ENCODE measurements around the gene NPHP4. TPM values are rescaled to one million over a fixed set of nuclear protein-coding genes. Genes with fewer than 3 reads are reported as not detected.
"Not testable (repeated sequence)": the region's sequence is repeated elsewhere in the genome, so short reads cannot be mapped to it uniquely, and the experiment has no call there.

NPHP4 gene
- total and polyA plus RNA-seq, 4 donors: 1.7 to 5.6 (median 3.5) TPM

DNA sequence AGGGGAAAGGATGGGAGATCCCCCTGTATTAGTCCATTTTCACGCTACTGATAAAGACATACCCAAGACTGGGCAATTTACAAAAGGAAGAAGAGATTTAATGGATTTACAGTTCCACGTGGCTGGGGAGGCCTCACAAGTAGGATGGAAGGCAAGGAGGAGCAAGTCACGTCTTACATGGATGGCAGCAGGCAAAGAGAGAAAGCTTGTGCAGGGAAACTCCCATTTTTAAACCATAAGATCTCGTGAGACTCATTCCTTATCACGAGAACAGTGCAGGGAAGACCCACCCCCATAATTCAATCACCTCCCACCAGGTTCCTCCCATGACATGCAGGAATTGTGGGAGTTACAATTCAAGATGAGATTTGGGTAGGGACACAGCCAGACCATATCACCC, 138.4 kb downstream of the NPHP4 start:
- not testable (repeated sequence) for H3K27me3 ChIP-seq (ENCODE audit: control insufficient read depth in 4 of 4, insufficient read depth in 4 of 4, low read length in 3 of 4); H3K4me1 ChIP-seq (ENCODE audit: control insufficient read depth in 4 of 4, insufficient read depth in 4 of 4, low read length in 3 of 4); H3K9me3 ChIP-seq (ENCODE audit: control insufficient read depth in 4 of 4, low read length in 3 of 4); H3K9ac ChIP-seq (ENCODE audit: low read depth in 1 of 2, low read length in 2 of 2); DNase-seq (ENCODE audit: low spot score); H3K27ac ChIP-seq (ENCODE audit: low read depth in 1 of 2, low read length in 2 of 2); H3K4me3 ChIP-seq (ENCODE audit: low read depth in 1 of 3, low read length in 3 of 3); H3K36me3 ChIP-seq (ENCODE audit: control insufficient read depth in 4 of 4, insufficient read depth in 3 of 4, low read depth in 1 of 4, low read length in 3 of 4)
- WGBS: 74% methylated on average over 5 of the region's 5 CpGs

DNA sequence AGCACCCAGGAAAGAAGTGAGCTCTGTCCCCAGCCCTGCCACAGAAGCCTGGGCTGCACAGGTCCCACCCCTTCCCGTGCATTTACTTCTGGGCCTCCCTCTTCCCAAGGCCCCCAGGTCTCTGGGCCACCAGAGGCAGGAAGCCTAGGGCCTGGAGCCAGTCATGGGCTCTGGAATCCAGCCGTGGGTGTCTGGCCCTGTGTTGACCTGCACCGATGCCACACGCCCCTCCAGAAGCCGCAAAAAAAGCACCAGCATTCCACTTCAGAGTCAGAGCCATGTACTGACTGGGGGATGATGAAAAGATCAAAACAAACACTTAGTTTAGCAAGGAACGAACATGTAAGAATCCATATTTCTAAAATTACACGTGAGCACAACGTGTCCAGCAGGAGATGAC, 141.7 kb downstream of the NPHP4 start:
- H3K4me1 ChIP-seq (ENCODE audit: control insufficient read depth in 4 of 4, insufficient read depth in 4 of 4, low read length in 3 of 4): no peaks in the 10 kb centered on the region
- TF ChIP-seq, protein P1, sequence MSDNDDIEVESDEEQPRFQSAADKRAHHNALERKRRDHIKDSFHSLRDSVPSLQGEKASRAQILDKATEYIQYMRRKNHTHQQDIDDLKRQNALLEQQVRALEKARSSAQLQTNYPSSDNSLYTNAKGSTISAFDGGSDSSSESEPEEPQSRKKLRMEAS (IDR thresholded peaks at IDR 0.05): no peak
- TF ChIP-seq FOXA2 (IDR thresholded peaks at IDR 0.05): no peak
- TF ChIP-seq, protein P2, sequence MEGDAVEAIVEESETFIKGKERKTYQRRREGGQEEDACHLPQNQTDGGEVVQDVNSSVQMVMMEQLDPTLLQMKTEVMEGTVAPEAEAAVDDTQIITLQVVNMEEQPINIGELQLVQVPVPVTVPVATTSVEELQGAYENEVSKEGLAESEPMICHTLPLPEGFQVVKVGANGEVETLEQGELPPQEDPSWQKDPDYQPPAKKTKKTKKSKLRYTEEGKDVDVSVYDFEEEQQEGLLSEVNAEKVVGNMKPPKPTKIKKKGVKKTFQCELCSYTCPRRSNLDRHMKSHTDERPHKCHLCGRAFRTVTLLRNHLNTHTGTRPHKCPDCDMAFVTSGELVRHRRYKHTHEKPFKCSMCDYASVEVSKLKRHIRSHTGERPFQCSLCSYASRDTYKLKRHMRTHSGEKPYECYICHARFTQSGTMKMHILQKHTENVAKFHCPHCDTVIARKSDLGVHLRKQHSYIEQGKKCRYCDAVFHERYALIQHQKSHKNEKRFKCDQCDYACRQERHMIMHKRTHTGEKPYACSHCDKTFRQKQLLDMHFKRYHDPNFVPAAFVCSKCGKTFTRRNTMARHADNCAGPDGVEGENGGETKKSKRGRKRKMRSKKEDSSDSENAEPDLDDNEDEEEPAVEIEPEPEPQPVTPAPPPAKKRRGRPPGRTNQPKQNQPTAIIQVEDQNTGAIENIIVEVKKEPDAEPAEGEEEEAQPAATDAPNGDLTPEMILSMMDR (IDR thresholded peaks at IDR 0.05; ENCODE audit: low read depth, low read length, missing input control): no peak
- no peak for TF ChIP-seq JUND (IDR thresholded peaks at IDR 0.05)
- TF ChIP-seq NR2F2 (IDR thresholded peaks at IDR 0.05): no peak
- TF ChIP-seq TAF1 (conservative IDR thresholded peaks at IDR 0.05): no peak
- TF ChIP-seq RAD21 (IDR thresholded peaks at IDR 0.05): no peak
- no peaks in the 10 kb centered on the region for H3K9me3 ChIP-seq (ENCODE audit: control insufficient read depth in 4 of 4, low read length in 3 of 4)
- no peak overlapping the region for H3K4me3 ChIP-seq (ENCODE audit: low read depth in 1 of 3, low read length in 3 of 3)
- no peaks in the 10 kb centered on the region for H3K27me3 ChIP-seq (ENCODE audit: control insufficient read depth in 4 of 4, insufficient read depth in 4 of 4, low read length in 3 of 4)
- H3K36me3 ChIP-seq (ENCODE audit: control insufficient read depth in 4 of 4, insufficient read depth in 3 of 4, low read depth in 1 of 4, low read length in 3 of 4): no peaks in the 10 kb centered on the region
- H3K9ac ChIP-seq (ENCODE audit: low read depth in 1 of 2, low read length in 2 of 2): no peak overlapping the region
- DNase-seq (ENCODE audit: low spot score): no peak
- WGBS: 67% methylated on average over 8 of the region's 8 CpGs
- H3K27ac ChIP-seq (ENCODE audit: low read depth in 1 of 2, low read length in 2 of 2): no peak overlapping the region

DNA sequence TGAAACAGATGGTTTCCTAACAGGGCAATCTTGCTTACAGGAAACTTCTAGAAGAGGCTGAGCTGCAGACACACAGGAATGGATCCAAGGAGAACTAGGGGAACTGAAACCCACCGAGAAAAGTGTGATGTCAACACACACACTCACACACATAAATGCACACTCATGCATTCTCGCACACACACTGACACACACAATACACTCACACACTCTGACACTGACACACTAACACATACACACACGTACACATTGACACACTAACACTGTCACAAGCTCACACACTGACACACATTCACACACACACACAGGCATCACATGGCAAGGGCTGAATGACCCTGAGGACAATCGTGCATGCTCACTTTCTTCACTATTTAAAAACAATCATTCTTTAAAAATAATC, 142.7 kb downstream of the NPHP4 start:
- no peaks in the 10 kb centered on the region for H3K27me3 ChIP-seq (ENCODE audit: control insufficient read depth in 4 of 4, insufficient read depth in 4 of 4, low read length in 3 of 4)
- WGBS: 69% methylated on average over 4 of the region's 4 CpGs
- TF ChIP-seq, protein P2 (IDR thresholded peaks at IDR 0.05; ENCODE audit: low read depth, low read length, missing input control): no peak
- TF ChIP-seq TAF1 (conservative IDR thresholded peaks at IDR 0.05) (no peak), EGR1 (IDR thresholded peaks at IDR 0.05; ENCODE audit: low read depth in 2 of 2) (no peak), NR2F2 (IDR thresholded peaks at IDR 0.05) (no peak)
- TF ChIP-seq, protein P3, sequence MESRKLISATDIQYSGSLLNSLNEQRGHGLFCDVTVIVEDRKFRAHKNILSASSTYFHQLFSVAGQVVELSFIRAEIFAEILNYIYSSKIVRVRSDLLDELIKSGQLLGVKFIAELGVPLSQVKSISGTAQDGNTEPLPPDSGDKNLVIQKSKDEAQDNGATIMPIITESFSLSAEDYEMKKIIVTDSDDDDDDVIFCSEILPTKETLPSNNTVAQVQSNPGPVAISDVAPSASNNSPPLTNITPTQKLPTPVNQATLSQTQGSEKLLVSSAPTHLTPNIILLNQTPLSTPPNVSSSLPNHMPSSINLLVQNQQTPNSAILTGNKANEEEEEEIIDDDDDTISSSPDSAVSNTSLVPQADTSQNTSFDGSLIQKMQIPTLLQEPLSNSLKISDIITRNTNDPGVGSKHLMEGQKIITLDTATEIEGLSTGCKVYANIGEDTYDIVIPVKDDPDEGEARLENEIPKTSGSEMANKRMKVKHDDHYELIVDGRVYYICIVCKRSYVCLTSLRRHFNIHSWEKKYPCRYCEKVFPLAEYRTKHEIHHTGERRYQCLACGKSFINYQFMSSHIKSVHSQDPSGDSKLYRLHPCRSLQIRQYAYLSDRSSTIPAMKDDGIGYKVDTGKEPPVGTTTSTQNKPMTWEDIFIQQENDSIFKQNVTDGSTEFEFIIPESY (IDR thresholded peaks at IDR 0.05): no peak
- DNase-seq (ENCODE audit: low spot score): no peak
- no peaks in the 10 kb centered on the region for H3K36me3 ChIP-seq (ENCODE audit: control insufficient read depth in 4 of 4, insufficient read depth in 3 of 4, low read depth in 1 of 4, low read length in 3 of 4)
- no peaks in the 10 kb centered on the region for H3K9me3 ChIP-seq (ENCODE audit: control insufficient read depth in 4 of 4, low read length in 3 of 4)
- no peaks in the 10 kb centered on the region for H3K4me1 ChIP-seq (ENCODE audit: control insufficient read depth in 4 of 4, insufficient read depth in 4 of 4, low read length in 3 of 4)
- no peak overlapping the region for H3K4me3 ChIP-seq (ENCODE audit: low read depth in 1 of 3, low read length in 3 of 3)
- H3K9ac ChIP-seq (ENCODE audit: low read depth in 1 of 2, low read length in 2 of 2): no peak overlapping the region
- H3K27ac ChIP-seq (ENCODE audit: low read depth in 1 of 2, low read length in 2 of 2): no peak overlapping the region

Data from liver (tissue), 9 donors.